ENCODE results near the gene CALHM5.

DNA sequence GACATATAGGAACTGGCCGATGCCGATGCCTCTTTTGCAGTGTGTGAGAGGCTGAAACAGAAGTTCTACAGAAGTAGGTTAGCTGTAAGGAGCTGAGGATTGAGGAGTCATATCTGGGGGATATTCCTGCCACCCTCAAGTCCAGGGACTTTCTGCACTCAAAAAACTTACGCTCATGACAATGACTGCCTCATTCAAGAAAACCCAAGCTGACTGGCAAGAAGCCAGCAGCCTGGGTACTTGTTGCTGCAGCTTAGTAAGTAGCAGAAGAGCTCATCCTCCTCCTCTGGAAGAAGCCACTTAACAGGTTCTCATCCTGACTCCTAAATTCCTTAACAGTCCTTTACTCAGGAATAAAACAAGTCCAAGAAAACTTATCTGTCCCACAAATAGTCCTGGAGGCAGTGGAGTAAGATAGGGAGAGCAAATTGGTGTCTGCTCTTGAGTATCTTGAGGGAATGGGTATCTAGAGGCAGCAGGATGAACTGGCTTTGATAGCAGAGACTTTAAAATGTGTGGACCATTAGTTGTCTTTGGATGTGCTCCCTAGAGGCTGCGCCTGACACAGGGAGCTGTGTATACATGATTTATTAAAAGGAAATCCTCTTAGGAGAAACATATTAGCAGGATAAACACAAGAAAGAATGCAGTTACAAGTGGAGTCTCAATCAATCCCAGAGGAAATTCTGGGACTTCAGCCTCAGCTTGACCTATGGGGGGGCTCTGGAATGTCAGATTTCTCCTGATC lies 7.4 kb downstream of the CALHM5 start:
- TF ChIP-seq, protein P1, sequence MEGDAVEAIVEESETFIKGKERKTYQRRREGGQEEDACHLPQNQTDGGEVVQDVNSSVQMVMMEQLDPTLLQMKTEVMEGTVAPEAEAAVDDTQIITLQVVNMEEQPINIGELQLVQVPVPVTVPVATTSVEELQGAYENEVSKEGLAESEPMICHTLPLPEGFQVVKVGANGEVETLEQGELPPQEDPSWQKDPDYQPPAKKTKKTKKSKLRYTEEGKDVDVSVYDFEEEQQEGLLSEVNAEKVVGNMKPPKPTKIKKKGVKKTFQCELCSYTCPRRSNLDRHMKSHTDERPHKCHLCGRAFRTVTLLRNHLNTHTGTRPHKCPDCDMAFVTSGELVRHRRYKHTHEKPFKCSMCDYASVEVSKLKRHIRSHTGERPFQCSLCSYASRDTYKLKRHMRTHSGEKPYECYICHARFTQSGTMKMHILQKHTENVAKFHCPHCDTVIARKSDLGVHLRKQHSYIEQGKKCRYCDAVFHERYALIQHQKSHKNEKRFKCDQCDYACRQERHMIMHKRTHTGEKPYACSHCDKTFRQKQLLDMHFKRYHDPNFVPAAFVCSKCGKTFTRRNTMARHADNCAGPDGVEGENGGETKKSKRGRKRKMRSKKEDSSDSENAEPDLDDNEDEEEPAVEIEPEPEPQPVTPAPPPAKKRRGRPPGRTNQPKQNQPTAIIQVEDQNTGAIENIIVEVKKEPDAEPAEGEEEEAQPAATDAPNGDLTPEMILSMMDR (conservative IDR thresholded peaks at IDR 0.05; ENCODE audit: low read depth, low read length) = no peak
- TF ChIP-seq POLR2A (IDR thresholded peaks at IDR 0.05; ENCODE audit: low read depth, low read length) (no peak), RCOR1 (IDR thresholded peaks at IDR 0.05; ENCODE audit: insufficient replicate concordance, low read length) (no peak), SMC3 (IDR thresholded peaks at IDR 0.05; ENCODE audit: low read depth, low read length) (no peak), RFX5 (IDR thresholded peaks at IDR 0.05; ENCODE audit: low read depth, low read length) (no peak), MXI1 (IDR thresholded peaks at IDR 0.05; ENCODE audit: borderline replicate concordance, low read depth, low read length) (no peak), MAZ (IDR thresholded peaks at IDR 0.05; ENCODE audit: borderline replicate concordance, low read depth, low read length) (no peak), CHD1 (IDR thresholded peaks at IDR 0.05; ENCODE audit: low read depth, low read length) (no peak), BHLHE40 (IDR thresholded peaks at IDR 0.05; ENCODE audit: low read depth, low read length) (no peak), RAD21 (IDR thresholded peaks at IDR 0.05; ENCODE audit: low read length) (no peak), NFE2L2 (IDR thresholded peaks at IDR 0.05; ENCODE audit: low read depth, low read length) (no peak), FOS (IDR thresholded peaks at IDR 0.05; ENCODE audit: low read depth, low read length) (no peak)
- TF ChIP-seq, protein P2, sequence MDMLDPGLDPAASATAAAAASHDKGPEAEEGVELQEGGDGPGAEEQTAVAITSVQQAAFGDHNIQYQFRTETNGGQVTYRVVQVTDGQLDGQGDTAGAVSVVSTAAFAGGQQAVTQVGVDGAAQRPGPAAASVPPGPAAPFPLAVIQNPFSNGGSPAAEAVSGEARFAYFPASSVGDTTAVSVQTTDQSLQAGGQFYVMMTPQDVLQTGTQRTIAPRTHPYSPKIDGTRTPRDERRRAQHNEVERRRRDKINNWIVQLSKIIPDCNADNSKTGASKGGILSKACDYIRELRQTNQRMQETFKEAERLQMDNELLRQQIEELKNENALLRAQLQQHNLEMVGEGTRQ (IDR thresholded peaks at IDR 0.05; ENCODE audit: low read depth, low read length) = no peak
- TF ChIP-seq, protein P3, sequence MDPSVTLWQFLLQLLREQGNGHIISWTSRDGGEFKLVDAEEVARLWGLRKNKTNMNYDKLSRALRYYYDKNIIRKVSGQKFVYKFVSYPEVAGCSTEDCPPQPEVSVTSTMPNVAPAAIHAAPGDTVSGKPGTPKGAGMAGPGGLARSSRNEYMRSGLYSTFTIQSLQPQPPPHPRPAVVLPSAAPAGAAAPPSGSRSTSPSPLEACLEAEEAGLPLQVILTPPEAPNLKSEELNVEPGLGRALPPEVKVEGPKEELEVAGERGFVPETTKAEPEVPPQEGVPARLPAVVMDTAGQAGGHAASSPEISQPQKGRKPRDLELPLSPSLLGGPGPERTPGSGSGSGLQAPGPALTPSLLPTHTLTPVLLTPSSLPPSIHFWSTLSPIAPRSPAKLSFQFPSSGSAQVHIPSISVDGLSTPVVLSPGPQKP (IDR thresholded peaks at IDR 0.05; ENCODE audit: borderline replicate concordance, low read depth, low read length) = no peak
